ENCODE measurements around the gene OR9G4. TPM values are rescaled to one million over a fixed set of nuclear protein-coding genes. Genes with fewer than 3 reads are reported as not detected.
A peak's percentile ranks its signal among the peaks of the same experiment; 100 is the strongest.

OR9G4 gene
- total RNA-seq: not detected in 2 replicates

DNA sequence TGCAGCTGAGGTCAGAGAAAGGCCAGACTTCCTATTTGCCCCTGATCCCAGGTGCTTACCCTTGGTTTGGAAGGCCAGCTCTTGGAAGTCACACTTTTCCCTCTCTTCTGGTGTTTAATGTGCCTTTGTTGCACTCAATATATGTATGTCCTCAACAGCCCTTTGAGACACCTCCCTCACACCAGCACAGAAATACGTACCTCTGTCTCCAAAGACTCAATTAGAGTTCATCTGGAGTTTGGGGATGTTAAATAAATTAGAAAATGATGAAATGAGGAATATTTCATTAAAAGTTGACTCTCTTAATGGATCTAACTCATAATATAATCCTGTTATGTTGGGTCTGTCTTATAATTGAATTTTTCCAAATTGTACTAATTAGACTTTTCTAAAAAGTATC, at the start of gene OR9G4:
Gene OR9G4 (minus strand): TSS at position 101 of the 400 bp plus-strand sequence. CDS start 4,931 bp downstream, outside the sequence.
- DNase-seq: no peak

DNA sequence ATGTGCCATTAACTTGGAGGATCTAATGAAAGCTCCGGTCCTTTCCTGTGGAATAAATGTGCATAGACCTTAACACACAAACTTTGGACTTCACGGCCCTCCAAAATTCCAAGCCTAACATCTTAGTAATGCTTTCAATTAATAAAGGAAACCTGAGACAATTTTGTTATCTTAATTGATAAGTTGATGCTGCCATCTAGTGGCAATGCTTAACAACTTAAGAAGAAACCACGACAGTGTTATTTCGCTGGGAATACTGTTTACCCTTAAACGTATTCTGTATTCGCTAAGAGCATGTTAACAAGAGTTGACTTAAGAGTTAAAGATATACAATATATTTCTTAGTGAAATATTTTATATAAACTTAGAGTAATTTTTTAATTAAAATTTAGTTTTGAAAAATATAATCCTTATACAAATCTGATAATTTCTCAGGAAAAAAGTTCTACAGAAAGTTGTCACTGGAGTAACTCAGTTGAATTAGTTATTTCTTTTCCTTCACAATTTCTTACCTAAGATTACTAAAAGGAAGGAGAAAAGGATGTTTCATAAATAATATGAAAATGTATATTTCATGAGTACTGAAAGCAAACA, 35.0 kb upstream of the OR9G4 start:
- peak; percentile 69 for DNase-seq

DNA sequence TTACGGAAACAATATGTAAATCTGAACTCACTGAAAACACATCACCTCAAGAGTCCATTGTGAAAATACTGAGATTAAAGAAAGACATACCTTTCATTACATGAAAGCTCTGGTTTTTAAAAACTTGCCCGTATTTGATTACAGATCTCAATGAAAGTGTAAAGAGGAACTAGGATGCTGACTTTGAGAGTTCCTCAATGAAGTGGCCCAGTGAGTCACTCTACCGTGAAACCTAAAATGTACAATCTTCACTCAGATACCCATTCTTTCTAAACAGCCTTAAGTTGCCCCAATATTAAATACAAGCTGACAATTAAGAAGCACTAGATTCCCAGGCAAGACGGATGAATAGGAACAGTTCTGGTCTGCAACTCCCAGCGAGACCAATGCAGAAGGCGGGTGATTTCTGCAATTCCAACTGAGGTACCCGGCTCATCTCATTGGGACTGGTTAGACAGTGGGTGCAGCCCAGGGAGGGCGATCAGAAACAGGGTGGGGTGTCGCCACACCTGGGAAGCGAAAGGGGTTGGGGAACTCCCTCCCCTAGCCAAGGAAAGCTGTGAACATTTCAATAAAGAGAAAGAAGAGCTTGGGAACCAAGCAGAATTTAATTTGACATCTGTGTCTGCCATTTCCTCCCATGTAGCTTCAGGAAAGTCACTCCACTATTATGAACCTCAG, 33.8 kb upstream of the OR9G4 start:
- DNase-seq: no peak

DNA sequence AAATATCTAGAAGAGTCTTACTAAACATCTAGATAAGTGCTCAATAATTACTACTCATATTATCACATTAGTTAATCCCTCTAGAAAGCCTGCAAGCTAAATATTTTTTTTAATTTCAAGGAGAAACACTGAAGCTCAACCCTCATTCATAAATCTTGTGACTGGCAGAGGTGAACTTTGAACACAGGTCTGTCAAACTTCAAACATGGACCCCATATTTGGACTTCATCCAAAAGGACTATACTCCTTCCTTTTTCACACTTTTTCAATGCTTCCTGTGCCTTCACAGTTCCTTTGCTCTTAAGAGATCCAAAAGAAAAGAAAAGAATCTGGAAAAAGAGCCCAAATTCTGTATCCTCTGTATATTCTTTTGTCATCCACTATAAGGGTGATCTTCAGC, 28.3 kb upstream of the OR9G4 start:
- DNase-seq: no peak

DNA sequence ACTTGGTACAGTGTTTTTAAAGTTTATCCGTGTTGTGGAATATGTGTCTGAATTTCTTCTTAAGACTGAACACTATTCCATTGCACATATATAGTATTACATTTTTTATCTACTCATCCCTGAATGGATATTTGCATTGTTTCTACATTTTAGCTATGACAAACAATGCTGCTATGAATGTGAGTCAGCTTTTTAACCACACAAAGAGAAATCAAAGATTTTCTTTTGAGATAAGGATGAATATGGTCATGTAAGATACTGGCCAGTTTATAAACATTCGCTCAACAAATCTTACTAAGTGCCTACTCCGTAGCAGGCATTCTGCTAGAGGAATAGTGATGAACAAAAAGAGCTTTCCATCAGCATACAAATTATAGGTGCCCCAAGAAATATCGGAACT, 16.5 kb upstream of the OR9G4 start:
- no peak for DNase-seq

DNA sequence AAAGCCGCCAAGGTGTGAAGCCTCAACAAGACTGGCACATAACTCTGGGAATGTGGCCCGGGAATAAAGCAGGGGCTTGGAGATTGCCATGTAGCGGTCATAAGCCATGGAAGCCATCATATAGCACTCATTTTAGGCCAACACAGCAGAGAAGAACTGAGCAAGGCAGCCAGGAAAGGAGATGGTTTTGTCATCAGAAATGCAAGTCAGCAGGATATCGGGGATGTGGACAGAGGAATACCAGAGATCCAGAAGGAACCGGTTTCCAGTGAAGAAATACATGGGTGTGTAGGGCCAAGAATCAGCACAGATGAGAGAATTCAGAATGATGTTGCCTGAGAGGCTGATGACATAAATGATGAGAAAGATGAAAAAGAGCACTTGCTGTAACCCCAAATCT, 3.0 kb upstream of the OR9G4 start:
- DNase-seq: no peak

DNA sequence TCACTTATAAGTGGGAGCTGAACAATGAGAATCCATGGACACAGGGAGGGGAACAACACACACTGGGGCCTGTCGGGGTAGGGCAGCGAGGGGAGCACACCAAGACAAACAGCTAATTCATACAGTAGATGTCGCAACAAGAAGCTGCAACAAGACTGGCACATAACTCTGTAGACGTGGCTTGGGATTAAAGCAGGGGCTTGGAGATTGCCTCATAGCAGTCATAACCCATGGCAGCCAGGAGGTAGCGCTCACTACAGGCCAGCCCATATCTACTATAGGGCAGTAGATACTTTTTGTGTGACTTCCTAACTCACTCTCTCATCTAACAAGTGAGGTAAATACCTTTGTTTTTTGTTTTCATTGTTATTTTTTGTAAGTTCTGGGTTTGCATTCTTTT, 1.7 kb upstream of the OR9G4 start:
- no peak for DNase-seq

DNA sequence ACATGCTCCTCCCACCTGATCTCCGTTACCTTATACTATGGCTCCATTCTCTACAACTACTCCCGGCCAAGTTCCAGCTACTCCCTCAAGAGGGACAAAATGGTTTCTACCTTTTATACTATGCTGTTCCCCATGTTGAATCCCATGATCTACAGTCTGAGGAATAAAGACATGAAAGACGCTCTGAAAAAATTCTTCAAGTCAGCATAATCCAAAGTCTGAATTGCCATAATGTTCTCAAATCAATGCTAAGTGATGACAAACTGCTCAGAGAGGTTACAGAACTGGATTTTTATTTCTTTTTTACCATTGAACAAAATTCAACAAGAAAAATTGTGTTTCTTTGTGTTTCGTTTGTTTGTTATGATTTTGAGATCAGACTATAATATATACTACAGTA, 7.6 kb downstream of the OR9G4 start:
- DNase-seq: no peak

DNA sequence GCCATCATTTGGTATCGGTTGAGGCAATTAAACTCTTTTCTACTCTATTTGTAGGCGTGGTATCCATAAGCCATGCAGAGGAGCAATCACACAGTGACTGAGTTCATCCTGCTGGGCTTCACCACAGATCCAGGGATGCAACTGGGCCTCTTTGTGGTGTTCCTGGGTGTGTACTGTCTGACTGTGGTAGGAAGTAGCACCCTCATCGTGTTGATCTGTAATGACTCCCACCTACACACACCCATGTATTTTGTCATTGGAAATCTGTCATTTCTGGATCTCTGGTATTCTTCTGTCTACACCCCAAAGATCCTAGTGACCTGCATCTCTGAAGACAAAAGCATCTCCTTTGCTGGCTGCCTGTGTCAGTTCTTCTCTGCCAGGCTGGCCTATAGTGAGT, 8.4 kb downstream of the OR9G4 start:
- no peak for DNase-seq

DNA sequence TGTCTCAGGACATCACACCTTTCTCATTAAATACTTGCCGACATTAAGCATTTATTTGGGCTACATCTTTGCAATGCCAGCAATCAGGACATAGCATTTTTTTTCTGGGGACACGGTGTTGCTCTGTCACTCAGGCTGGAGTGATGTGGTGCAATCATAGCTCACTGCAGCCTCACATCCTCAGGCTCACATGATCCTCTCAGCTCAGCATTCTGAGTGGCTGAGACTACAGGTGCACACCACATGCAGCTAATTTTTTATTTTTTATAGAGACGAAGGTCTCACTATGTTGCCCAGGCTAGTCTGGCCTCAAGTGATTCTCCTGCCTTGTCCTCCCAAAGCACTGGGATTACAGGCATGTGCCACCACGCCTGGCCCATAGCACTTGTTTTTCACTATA, 28.0 kb downstream of the OR9G4 start:
- no peak for DNase-seq

DNA sequence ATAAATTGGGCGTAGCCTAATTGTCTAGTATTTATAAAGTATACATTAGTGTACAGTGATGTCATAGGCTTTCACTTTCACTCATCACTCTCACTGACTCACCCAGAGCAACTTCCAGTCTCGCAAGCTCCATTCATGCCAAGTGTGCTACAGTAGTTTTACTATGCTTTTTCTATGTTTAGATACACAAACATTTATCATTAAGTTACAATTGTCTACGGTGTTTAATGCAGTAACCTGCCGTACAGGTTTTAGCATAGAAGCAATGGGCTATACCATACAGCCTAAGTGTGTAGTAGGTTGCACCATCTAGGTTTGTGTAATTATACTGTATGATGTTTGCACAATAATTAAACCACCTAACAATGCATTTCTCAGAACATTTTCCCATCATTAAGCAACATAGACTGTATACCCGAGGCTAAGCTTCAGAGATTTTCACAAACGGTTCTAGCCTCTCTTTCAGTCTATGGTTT, 32.1 kb downstream of the OR9G4 start:
- no peak for DNase-seq

DNA sequence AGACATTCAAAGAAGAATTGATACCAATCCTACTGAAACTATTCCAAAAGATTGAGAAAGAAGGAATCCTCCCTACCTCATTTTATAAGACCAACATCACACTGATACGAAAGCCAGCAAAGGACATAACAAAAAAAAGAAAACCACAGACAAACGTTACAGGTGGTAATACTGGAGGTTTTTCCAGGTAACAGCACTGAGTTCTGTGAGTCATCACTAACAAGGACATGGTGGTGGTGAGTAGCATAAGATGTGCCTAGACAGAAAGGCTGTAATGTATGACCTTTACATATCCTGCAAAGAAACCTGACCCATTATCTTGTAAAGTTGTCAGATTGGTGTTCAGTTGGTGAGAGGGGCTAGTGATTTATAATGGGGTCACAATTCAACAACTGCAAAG, 34.3 kb downstream of the OR9G4 start:
- no peak for DNase-seq

DNA sequence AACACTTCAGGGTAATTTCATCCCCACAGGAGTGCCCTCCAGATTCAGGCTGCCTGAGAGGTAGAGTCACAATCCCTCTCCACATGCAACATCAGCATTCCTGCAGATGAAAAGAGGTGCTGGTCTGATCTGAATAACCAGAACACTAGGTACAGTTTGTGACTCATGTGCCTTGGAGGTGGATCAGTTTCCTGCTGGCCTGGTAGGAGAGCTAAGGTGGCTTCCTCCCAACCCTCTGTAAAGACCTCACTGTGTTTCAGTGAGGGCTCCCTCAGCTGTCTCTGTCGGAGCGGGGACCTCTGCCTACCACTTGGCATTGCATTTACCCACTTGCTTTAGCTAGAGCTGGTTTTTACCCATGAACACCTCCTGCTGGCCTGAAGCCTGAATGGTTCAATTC, 42.0 kb downstream of the OR9G4 start:
- no peak for DNase-seq

DNA sequence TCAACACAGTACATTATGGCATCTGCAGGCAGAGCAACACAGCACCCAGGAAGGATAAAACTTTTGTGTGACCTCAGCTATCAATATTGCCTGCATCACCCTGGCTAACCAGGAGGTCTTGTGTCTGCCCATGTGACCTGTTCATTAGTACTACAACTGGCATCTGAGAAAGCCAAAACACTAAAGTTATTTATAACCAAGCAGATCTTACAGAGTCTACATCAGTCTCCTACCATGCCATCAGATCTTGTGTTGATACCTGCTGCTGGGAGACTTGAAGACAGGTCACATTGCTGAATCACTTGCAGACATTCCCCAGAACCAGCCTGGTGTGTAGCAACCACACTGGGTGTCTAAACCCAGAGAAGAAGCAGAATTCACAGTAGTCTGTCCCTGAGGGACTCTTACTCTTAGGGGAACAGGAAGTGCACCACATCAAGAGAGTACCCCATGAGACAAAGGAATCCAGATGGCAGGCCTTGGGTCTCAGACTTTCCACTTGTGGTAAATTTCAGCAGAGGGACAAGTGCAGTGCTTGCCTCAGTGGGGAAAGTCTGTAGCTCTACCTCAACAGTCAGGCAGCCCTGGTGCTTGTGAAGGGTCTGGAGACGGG, 42.6 kb downstream of the OR9G4 start:
- no peak for DNase-seq

DNA sequence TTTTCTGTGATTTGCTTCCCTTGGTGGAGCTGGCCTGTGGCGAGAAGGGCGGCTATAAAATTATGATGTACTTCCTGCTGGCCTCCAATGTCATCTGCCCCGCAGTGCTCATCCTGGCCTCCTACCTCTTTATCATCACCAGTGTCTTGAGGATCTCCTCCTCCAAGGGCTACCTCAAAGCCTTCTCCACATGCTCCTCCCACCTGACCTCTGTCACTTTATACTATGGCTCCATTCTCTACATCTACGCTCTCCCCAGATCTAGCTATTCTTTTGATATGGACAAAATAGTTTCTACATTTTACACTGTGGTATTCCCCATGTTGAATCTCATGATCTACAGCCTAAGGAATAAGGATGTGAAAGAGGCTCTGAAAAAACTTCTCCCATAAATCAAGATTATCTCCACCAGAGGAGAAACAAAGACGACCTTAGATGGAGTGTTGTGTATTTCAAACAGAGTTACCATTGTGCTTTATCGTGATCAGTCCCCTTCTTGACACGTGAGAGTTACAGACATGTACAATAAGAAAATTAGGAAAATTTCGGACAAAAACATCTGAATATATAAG, 47.5 kb downstream of the OR9G4 start:
- DNase-seq: no peak

DNA sequence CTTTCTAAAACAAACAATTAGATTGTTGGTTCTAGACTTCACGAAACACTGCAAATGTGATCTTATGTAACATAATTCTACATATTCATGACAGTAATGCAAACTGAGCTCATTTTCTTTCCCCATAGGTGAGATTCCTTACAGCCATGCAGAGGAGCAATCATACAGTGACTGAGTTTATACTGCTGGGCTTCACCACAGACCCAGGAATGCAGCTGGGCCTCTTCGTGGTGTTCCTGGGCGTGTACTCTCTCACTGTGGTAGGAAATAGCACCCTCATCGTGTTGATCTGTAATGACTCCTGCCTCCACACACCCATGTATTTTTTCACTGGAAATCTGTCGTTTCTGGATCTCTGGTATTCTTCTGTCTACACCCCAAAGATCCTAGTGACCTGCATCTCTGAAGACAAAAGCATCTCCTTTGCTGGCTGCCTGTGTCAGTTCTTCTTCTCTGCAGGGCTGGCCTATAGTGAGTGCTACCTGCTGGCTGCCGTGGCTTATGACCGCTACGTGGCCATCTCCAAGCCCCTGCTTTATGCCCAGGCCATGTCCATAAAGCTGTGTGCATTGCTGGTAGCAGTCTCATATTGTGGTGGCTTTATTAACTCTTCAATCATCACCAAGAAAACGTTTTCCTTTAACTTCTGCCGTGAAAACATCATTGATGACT, 48.1 kb downstream of the OR9G4 start:
- no peak for DNase-seq

DNA sequence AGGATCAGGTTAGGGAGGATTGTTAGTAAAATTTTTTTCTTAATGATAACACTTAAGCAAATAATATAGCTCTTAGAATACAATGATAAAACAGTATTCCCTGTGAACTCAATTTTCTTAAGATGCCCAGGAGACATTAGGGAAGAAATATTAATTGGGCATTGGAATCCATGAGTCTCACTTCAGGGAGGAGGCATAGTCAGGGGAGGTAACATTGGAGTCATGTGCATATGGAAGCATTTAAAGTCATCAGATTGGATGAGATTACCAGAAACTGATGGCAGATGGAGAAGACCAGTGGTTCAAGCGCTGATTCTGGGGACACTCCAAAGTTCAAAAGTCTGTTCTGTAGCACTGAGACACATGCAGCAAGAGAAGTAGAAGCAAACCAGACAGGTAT, 49.7 kb downstream of the OR9G4 start, which contains the start of gene OR9G1:
Gene OR9G1 (plus strand): TSS at position 301 of the 400 bp plus-strand sequence. CDS start 1,293 bp downstream, outside the sequence.
- no peak for DNase-seq

DNA sequence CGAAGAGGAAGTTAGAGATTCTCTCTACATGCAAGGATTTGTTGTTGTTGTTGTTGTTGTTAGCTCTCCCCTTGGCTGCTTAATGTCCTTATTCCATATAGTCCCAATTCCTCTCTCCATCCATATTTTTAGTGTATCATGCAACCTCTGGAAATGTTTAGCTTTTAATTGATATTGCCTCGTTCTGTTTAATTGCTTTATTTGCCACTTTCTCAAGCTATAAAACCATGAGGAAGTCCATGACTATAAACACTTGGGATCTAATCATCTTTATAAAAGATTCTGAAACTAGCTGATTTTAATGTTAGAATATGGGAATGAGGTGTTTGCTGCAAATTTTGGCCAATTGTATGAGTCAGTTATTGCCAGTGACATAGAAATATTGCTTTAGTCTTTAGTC, 55.1 kb downstream of the OR9G4 start:
- DNase-seq: no peak

Other genes with a start within 250 kb of the OR9G4 start
- not detected in 2 replicates for gene OR5M11, start 205.4 kb downstream of the OR9G4 start, total RNA-seq
- not detected in 2 replicates for gene OR5M10, start 171.0 kb downstream of the OR9G4 start, total RNA-seq
- gene OR5M1, start 133.8 kb downstream of the OR9G4 start, total RNA-seq: not detected in 2 replicates
- not detected in 2 replicates for gene OR5AP2, start 106.3 kb downstream of the OR9G4 start, total RNA-seq
- gene OR5AR1, start 85.0 kb downstream of the OR9G4 start, total RNA-seq: not detected in 2 replicates
- not detected in 2 replicates for gene OR9G1, start 49.6 kb downstream of the OR9G4 start, total RNA-seq
- not detected in 2 replicates for gene OR5AK2, start 240.2 kb upstream of the OR9G4 start, total RNA-seq